Right cardiac atrium (tissue), 5 donors: Measurements from ENCODE around the gene C6orf132. TPM values are rescaled to one million over a fixed set of nuclear protein-coding genes. Genes with fewer than 3 reads are reported as not detected.
A peak's percentile ranks its signal among the peaks of the same experiment; 100 is the strongest.

Experiments used
- ATAC-seq, 2 donors: fragments of 200-7000 bp; cut with Tn5 transposase; one replicate each; pipeline versions ENCODE4 v1.8.0 to v1.9.1; 2020; ENCODE audit warnings: moderate library complexity in 2 of 2, mild to moderate bottlenecking in 1 of 2
- DNase-seq, 3 donors: peaks; one replicate each; pipeline ENCODE4 v3.0.0-alpha.2; 2020
- H3K27ac ChIP-seq: one replicate; pipeline ENCODE4 v1.5.1; 2013; ENCODE audit warnings: mild to moderate bottlenecking, low read length, control low read depth, moderate library complexity
- H3K27me3 ChIP-seq: one replicate; pipeline ENCODE4 v1.6.1; 2013; ENCODE audit not compliant: control insufficient read depth, insufficient read depth
- H3K4me1 ChIP-seq: one replicate; pipeline ENCODE4 v1.6.1; 2013; ENCODE audit warnings: low read length; ENCODE audit not compliant: control insufficient read depth, insufficient read depth
- H3K4me3 ChIP-seq: one replicate; pipeline ENCODE4 v1.5.1; 2013; ENCODE audit warnings: low read length, control low read depth
- H3K9me3 ChIP-seq: one replicate; pipeline ENCODE4 v1.6.1; 2013; ENCODE audit warnings: low read length; ENCODE audit not compliant: control insufficient read depth
- WGBS: extraction: QIAGEN DNeasy Blood & Tissue Kit; methylation state at CpG from one replicate; pipeline ENCODE4 v1.1.7; 2013; 5-methylcytosine and 5-hydroxymethylcytosine counted together
- intact Hi-C, 4 donors: fragments of 100-400 bp; cut with DNase I; formaldehyde crosslinking; loops; one replicate each; pipeline versions ENCODE4 v1.11.0 to v1.14.0; 2022 to 2023
- polyA plus RNA-seq: library from polyadenylated mRNA; stranded (reverse); fragments of 200-250 nt; gene quantifications from one replicate; pipeline ENCODE4 v1.2.3, GENCODE V29; 2013
- total RNA-seq, 4 donors: library from RNA; stranded (reverse); fragmentation: NEBNext Ultra II Directional; extraction: Animal tissue kit (Norgen Biotek cat#: 25700); gene quantifications; one replicate each; pipeline ENCODE4 v1.2.1, GENCODE V29; 2021
- donor health status: healthy with polysubstance abuse.
- donor health status: DM: no; HTN: yes; CAD: no.
- donor health status: DM: no; HTN: no; CAD: no.
- donor health status: DM: no; HTN: yes; CAD: no; lungs with severe emphysema.
- donor health status: DM: yes; HTN: yes; CAD: no.

C6orf132 gene
- total and polyA plus RNA-seq, 5 donors = 0.64 to 2.4 (median 1.8) TPM

- H3K4me3 ChIP-seq = no peak overlapping the region
- no peaks in the 10 kb centered on the region for H3K9me3 ChIP-seq
- no peaks in the 10 kb centered on the region for H3K4me1 ChIP-seq
- WGBS = 73% methylated on average over 10 of the region's 10 CpGs
- no peaks in the 10 kb centered on the region for H3K27me3 ChIP-seq
- H3K27ac ChIP-seq = no peak overlapping the region
- no peak for ATAC-seq
- no peak for DNase-seq
- intact Hi-C loops = no loop called here
Observed at GRCh38 chr6:42147138-42147562, 4.7 kb upstream of the C6orf132 start.

- WGBS = 48% methylated on average over 13 of the region's 13 CpGs
- H3K4me1 ChIP-seq = no peaks in the 10 kb centered on the region
- H3K4me3 ChIP-seq = peak overlapping the region; percentile 40
- DNase-seq (no peak), ATAC-seq (peak in 1 of 2 donors; percentile 17)
- intact Hi-C loops = no loop called here
- no peaks in the 10 kb centered on the region for H3K9me3 ChIP-seq
- no peaks in the 10 kb centered on the region for H3K27me3 ChIP-seq
- no peak overlapping the region for H3K27ac ChIP-seq
Observed at GRCh38 chr6:42141603-42142117, 760 bp downstream of the C6orf132 start.

- Histone ChIP-seq H3K27me3 (no peaks in the 10 kb centered on the region), H3K4me3 (no peak overlapping the region), H3K9me3 (no peaks in the 10 kb centered on the region), H3K4me1 (no peaks in the 10 kb centered on the region), H3K27ac (no peak overlapping the region)
- intact Hi-C loops = no loop called here
- no peak for DNase-seq
- peak in 1 of 2 donors; percentile 13 for ATAC-seq
- 76% methylated on average over 9 of the region's 9 CpGs for WGBS
Observed at GRCh38 chr6:42140756-42141602, 1.4 kb downstream of the C6orf132 start.

- Histone ChIP-seq H3K27me3 (no peaks in the 10 kb centered on the region), H3K4me3 (no peak overlapping the region), H3K27ac (no peak overlapping the region), H3K4me1 (no peaks in the 10 kb centered on the region), H3K9me3 (no peaks in the 10 kb centered on the region)
- ATAC-seq (no peak), DNase-seq (peak in 1 of 3 donors; percentile 69)
- 85% methylated on average over 5 of the region's 5 CpGs for WGBS
- intact Hi-C loops = no loop called here
Observed at GRCh38 chr6:42140032-42140431, 2.4 kb downstream of the C6orf132 start.

DNA sequence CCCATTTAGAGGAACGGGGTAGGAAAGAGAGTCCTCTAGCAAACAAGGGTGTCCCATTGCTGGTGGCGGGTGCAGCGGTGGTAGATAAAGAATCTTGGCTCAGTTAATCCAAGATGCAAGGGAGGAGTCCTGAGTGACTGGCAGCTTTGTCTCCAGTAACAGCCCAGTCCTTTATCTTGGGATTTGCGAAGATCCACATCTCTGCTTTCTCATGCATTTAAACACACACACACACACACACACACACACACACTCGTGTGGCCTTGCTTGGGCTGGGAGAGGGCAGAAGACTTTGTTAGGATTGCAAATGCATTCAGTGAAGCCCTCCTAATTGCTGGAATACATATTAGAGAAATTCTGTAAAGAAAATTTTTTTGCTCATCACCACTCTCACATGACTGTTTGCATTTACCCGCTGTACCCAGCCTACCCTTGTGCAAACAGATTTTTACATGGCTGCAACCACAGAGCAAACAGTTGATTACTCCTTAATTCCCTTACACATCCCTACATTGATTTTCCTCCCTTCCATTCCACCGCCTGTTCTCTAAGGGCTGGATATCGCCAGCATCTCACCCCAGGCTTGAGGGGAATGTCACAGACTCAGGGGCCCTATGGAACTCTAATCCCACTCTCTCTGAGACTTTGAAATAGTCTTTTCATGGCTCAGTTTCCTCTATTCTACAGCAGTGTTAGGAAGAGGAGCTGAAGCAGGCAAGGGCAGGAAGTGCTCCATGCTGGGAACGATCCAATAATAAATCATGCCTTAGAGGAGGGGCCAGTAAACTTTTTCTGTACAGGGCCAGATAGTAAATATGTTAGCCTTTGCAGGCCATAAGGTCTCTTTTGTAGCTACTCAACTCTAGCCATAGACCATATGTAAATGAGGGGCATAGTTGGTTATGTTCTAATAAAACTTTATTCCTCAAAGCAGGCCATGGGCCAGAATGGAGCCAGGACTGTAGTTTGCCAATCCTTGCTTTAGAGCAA lies 3.5 kb downstream of the C6orf132 start:
- no peak for DNase-seq
- intact Hi-C loops = no loop called here
- Histone ChIP-seq H3K9me3 (no peaks in the 10 kb centered on the region), H3K4me3 (no peak overlapping the region), H3K4me1 (no peaks in the 10 kb centered on the region), H3K27me3 (no peaks in the 10 kb centered on the region), H3K27ac (no peak overlapping the region)
- WGBS = 59% methylated on average over 9 of the region's 9 CpGs
- no peak for ATAC-seq

DNA sequence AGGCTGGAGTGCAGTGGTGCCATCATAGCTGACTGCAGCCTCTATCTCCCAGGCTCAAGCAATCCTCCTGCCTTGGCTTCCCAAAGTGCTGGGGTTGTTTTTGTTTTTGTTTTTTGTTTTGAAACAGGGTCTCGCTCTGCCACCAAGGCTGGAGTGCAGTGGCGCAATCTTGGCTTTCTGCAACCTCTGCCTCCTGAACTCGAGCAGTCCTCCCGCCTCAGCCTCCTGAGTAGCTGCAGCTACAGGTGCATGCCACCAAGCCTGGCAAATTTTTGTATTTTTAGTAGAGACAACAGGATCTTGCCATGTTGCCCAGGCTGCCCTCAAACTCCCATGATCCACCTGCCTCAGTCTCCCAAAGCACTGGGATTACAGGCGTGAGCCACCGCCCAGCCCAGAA lies 4.2 kb downstream of the C6orf132 start:
- intact Hi-C loops = no loop called here
- Histone ChIP-seq H3K27ac (no peak overlapping the region), H3K9me3 (no peaks in the 10 kb centered on the region), H3K4me3 (no peak overlapping the region), H3K4me1 (no peaks in the 10 kb centered on the region), H3K27me3 (no peaks in the 10 kb centered on the region)
- 94% methylated on average over 6 of the region's 6 CpGs for WGBS
- ATAC-seq = no peak
- no peak for DNase-seq

DNA sequence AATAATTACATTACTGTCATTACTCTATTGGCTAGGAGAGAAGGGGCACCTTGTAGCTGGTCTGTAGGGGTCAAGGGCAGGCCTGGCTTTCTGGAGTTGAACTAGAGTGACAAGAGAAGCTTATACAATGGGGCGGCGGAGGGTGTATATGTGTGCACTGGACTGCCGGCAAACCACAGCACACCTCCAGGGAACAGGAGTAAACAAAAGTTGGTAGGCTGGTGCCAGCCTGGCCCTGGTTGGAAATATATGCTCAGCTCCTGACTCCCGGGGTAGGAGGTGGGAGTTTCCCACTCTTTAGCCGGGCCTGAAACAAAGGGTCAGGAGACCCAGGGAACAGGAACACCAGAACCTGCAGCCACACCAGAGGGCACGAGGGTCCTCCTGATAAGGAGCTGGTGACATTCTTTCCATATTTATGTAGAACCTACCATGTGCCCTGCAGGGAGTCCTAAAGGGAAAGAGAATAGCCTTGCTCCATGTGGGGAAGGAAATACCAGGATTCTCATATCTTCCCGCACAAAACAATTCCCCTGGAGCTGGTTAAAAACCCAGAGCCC lies 5.1 kb downstream of the C6orf132 start:
- H3K4me1 ChIP-seq = no peaks in the 10 kb centered on the region
- H3K4me3 ChIP-seq = no peak overlapping the region
- H3K27ac ChIP-seq = no peak overlapping the region
- 81% methylated on average over 7 of the region's 7 CpGs for WGBS
- ATAC-seq (peak in 1 of 2 donors; percentile 31), DNase-seq (no peak)
- no peaks in the 10 kb centered on the region for H3K27me3 ChIP-seq
- no peaks in the 10 kb centered on the region for H3K9me3 ChIP-seq
- intact Hi-C loops = no loop called here

- WGBS = 59% methylated on average over 14 of the region's 14 CpGs
- H3K27ac ChIP-seq = no peak overlapping the region
Observed at GRCh38 chr6:42136508-42137193, 5.8 kb downstream of the C6orf132 start.

GRCh38 chr6:42135722-42136121 lies 6.7 kb downstream of the C6orf132 start:
- H3K27me3 ChIP-seq = no peaks in the 10 kb centered on the region
- H3K4me3 ChIP-seq = no peak overlapping the region
- H3K4me1 ChIP-seq = no peaks in the 10 kb centered on the region
- ATAC-seq (no peak), DNase-seq (no peak)
- intact Hi-C loops = no loop called here
- H3K27ac ChIP-seq = no peak overlapping the region
- H3K9me3 ChIP-seq = no peaks in the 10 kb centered on the region
- 91% methylated on average over 2 of the region's 2 CpGs for WGBS

More at GRCh38 chr6:42136508-42137193, 5.8 kb downstream of the C6orf132 start:
- Histone ChIP-seq H3K4me1 (no peaks in the 10 kb centered on the region), H3K27me3 (no peaks in the 10 kb centered on the region), H3K4me3 (no peak overlapping the region), H3K9me3 (no peaks in the 10 kb centered on the region)
- ATAC-seq (peak in 1 of 2 donors; percentile 26), DNase-seq (no peak)
- intact Hi-C loops = no loop called here

DNA sequence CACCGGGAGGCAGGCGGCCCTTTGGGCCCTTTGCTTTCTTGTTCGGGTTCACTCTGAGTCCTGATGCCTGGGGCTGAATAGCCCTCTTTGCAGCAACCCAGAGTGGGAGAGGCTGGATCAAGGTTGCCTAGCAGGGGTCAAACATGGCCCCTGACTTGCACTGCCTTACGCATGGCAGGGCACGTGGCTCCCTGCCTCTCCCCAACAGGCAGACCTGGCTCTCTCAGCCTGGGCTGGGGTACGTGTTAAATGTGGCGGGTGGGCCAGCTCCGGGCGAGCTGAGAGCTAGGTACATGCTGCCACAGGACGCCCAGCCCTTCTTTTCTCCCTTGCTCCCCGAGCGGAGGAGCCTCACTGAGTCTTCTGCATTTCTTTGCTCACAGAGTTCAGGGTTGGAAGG lies 7.3 kb downstream of the C6orf132 start:
- intact Hi-C loops = no loop called here
- ATAC-seq (no peak), DNase-seq (no peak)
- no peaks in the 10 kb centered on the region for H3K4me1 ChIP-seq
- H3K27ac ChIP-seq = no peak overlapping the region
- no peak overlapping the region for H3K4me3 ChIP-seq
- WGBS = 85% methylated on average over 12 of the region's 12 CpGs
- H3K9me3 ChIP-seq = no peaks in the 10 kb centered on the region
- no peaks in the 10 kb centered on the region for H3K27me3 ChIP-seq
